HG03039 (cell line): Measurements from ENCODE around the gene CPLX3.

ENCODE experiments used
- ATAC-seq: cut with Tn5 transposase; IDR thresholded peaks from one replicate; pipeline ENCODE4 v1.9.1; 2021; ENCODE audit warnings: mild to moderate bottlenecking, moderate library complexity; ENCODE audit not compliant: unreplicated experiment

Gene CPLX3

GRCh38 chr15:74843891-74844299 is 17.5 kb downstream of the CPLX3 start:
- no peak for ATAC-seq

DNA sequence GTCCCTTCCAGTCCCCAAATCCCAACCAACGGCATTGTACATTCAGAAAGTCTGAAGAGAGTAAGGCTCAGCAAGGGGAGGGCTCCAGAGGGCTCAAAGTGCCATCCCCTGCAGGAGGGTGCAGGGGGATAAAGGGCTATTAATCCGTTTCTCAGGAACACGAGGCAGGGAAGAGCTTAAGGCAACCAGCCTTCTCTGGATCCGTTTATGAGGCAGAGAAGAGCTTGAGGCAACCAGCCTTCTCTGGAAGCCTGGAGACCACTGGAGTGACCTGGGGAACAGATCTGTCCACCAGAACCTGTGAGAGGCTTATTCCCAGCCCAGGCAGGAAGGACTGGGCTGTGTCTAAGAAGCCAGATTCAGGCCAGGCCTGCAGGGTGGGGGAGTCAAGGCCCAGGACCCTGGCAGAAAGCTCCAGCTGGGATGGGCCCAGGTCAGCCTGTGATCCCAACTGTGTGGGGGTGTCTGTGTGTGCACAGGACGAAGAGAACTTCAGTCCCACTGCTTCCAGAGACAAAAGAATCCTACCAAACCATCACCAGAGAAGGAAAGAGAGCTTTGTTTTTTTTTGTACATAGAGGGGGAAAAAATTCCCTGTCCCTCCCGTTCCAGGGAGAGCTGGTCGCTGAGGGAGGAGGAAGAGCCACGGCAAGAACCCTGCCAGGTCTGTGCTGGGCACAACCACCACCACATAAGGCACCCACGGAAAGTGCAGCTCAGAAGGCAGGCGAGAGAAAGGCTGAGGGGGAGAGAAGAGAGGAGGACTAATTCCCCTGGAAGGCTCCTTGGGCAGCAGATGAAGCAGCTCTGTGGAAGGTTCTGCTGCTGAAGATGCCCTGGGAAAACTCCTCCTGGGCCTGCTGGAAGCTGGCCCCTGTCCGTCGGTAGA is 18.1 kb downstream of the CPLX3 start:
- ATAC-seq, result no peak

DNA sequence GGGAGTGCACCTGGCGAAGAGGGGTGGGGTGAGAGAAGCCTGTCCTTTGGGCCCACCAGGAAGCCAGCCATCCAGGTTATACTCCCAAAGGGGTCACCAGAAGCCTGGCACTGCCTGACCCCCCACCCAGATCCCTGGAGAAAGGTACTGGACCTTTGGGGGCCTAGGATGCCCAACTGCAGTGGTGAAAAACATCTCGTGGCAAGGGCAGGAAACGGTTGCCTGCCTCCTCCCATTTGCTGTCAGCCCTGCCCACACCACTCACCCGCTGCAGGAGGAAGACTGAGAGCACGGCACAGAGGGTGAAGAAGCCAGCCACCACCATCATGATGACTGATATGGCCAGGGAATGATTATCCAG is 18.8 kb downstream of the CPLX3 start:
- no peak for ATAC-seq

DNA sequence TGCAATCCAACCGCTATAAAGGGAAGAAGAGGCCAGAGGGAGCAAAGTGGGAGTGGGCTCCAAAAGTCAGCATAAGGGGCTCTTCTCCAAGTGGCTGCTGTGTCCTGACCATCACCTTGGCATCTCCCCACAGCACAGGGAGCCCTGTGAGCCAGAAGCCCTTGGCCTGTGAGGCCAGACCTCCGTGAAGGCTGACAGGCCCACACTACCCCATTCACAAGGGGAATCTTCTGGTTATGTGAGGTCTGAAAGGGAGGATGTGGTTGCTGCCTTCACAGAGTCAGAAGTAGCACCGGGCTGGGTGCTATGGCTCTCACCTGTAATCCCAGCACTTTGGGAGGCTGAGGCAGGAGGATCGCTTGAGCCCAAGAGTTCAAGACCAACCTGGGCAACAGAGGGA is 19.2 kb downstream of the CPLX3 start:
- no peak for ATAC-seq

- ATAC-seq, result no peak
Measured at GRCh38 chr15:74847432-74847831, 21.0 kb downstream of the CPLX3 start.

DNA sequence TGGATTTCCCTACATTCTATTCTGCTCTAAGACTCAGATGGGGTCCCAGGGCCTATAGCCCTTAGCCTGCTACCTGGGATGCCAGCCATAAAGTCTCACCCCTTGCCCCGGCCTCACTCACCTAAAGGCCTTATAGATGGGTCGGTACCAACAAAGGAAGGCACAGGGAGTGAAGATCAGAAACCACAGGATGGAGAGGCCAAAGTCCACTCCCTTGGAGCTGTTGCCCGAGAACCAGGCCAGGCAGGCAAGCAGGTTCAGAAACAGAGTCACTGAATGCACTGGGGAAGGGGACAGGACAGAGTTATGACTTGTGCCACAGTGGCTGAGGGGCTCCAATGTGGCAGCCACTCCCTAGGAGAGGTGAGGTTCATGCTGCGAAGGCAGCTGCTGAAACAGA is 24.0 kb downstream of the CPLX3 start:
- no peak for ATAC-seq

DNA sequence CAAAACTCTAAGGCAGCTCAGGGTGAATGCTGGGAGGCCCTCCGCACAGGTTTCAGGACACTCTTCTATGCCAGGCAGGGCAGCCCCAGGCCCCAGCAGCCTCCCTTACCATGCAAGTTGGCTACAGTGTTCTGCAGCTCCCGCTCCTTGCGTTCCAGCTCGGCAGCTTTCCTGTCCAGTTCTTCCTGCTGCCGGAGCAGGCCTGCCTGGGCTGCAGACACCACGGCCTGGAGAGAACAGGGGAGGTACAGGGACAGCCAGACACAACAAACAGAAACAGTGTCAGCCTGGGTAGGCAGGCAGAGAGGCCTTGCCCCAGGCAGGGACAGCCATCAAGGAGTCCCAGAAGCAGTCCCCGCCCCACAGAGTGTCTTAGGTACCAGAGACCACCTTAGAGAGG is 25.5 kb downstream of the CPLX3 start:
- no peak for ATAC-seq

DNA sequence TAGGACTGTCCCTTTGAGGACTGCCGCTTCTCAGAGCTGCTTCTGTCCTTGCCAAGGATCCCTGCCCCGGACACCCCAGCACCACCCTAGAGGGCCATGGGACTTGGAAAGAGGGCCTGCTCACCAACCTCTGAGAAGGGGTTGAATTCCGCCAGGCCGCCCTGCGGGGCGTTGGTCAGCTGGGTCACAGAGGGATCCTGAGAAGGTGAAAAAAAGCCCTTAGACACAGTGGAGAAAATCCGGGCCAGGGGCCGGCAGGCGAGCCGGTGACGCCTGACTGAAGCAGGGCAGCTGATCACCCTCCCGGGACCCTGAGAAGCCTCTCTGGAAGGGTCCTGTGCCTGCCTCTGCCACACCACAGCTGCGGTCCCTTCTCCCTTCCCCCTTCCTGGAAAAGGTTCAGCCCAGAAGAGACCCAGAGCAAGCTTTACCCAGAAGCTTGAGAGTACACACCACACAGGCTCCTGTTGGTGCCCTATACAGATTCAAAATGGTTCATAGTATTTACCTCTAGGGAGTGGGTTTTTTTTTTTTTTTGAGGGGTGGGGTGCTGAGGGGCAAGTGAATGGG is 28.1 kb downstream of the CPLX3 start:
- no peak for ATAC-seq

- no peak for ATAC-seq
Measured at GRCh38 chr15:74855857-74856256, 29.4 kb downstream of the CPLX3 start.

GRCh38 chr15:74856537-74856936 is 30.1 kb downstream of the CPLX3 start:
- ATAC-seq, result no peak

DNA sequence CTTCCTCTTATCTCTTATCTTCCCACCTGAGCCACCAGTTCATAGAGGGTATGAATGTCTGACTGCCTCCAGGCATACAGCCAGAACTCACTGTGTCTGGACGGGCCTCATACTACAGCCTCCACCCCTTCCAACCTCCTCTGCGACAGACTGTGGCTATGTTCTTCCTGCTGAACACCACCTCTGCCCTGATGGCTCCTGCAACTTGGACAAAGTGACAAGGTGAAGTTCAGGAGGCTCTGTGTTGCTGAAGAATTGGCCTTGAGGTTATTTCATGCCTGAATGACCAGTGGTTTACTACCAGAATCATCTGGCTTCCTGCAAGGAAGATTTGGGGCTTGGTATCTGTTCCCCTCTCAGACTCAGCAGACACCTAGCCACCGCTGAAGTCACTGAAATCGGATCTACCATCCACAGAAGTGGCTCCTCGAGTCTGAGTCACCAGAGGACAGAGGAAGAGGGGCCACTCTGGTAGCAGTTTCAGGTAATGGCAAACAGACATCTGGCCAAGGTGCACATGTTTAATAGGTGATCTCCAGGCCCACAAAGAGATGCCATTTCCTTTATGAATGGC is 30.7 kb downstream of the CPLX3 start:
- no peak for ATAC-seq

DNA sequence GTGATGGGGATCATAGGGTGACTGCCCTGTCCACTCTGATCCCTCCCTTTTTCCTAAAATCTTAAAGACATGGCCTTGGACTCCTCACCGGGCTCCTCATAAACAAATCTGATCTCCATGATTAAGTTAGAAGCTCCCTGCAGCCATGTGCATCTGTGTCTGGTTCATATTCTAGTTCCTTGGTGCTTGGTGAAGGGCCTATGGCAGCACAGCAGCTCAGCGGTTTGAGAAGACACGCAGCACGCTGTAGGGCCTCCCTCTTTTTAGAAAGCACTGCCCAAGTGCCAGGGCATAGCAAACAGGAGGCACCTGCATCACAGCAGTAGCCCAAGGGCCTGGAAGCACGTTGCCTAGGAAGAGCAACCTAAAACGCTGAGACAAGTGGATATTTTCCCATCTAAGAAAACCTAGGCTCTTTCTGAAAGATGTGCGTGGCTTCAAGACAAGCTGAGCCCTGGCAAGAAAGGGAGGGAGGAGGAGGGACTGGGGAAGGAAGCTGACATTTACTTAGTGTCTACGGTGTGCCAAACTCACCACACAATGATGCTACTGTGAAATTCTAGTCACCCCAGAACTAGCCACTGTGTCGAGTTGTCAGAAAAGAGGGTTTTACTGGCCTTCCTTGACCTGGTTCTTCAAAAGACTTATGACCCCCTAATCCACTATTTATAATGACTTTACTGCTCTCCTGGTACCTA is 31.4 kb downstream of the CPLX3 start:
- ATAC-seq, result no peak

DNA sequence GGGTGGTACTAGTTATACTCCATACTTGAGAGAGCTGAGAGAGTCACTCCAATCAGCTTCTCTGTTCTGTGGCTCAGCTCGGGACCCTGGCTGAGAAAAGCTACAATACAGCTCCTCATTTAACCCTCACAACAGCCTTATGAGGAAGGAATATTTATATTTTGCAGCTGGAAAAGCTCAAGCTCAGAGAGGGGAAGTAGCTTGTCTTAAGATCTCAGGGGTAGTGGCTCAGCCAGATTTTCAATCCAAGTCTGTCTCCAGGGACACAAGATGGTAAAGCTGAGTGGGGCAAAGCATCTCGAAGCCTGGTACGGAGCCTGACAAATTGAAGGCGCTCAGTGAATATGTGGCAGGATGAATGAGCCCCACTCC is 31.9 kb downstream of the CPLX3 start:
- no peak for ATAC-seq

GRCh38 chr15:74863239-74864056 is 37.0 kb downstream of the CPLX3 start:
- ATAC-seq, result no peak

DNA sequence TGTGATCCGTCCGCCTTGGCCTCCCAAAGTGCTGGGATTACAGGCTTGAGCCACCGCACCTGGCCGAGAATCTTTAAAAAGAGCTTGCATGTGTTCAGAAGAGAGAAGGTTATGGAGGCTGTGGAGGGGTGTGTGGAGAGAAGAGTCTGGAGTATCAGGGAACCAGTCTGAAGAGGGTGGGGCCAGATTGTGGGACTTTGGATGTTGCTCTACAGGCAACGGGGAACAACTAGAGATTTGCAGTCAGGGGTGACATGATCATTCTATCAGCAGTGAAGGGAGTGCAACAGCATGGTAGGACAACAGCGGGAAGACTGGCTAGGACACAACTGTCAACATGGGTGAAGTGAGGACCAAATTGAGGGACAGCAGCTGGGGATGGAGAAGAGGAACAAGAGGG is 37.9 kb downstream of the CPLX3 start:
- ATAC-seq, result no peak

DNA sequence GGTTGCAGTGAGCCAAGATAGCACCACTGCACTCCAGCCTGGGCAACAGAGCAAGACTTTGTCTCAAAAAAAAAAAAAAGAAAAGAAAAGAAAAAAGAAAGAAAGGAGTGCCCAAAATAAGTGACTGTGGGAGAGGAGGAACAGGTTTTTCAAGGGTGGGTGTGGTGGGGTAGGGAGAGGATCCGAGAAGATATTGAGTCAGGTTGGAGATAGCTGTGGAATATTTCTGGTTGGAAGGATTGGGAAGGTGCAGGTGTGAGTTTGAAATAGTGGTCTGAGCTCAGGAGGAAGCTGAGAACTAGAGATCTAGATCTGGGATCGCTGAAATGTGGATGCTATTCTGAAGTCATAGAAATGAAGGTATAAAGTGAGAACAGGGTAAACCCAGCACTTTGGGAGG is 38.9 kb downstream of the CPLX3 start:
- ATAC-seq, result no peak

- no peak for ATAC-seq
Measured at GRCh38 chr15:74866090-74866489, 39.7 kb downstream of the CPLX3 start.

GRCh38 chr15:74867466-74868038 is 41.1 kb downstream of the CPLX3 start:
- ATAC-seq, result no peak

DNA sequence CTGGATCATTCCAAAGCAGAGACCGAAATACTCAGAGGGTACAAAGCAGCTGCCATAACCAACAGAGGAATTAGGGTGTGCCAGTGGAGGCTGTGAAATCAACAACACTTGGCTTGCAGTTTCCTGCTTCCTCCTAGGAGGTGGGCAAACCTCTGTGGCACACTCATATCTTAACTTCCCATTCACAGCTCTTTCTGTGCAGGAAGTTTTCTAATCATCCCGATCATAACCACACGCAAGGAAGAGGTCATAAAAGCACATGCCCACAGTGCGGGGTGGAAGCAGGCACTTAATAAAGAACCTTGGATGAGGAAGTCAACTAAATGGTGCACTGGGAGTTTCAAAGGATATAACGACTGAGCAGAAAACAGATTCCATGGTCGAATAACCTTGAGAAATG is 41.6 kb downstream of the CPLX3 start:
- ATAC-seq, result no peak

DNA sequence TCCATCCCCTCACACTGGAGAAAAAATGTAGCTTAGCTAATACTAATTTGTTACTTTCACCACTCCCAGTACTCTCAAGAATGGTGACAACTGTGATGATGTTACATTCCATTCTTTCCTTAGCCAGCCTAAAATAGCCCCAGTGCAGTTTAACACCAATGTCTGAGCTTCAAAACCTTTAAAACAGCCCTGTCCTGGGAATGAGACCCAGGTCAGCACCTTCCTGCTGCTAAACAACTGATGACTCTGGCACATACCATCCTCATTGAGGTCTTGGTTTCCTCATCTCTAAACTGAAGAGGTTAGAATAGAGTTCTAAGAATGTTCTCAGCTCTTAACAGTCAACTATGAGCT is 42.9 kb downstream of the CPLX3 start:
- no peak for ATAC-seq
